HG02571 (cell line): ENCODE measurements around the gene KIRREL3.

Source experiments
- ATAC-seq: cut with Tn5 transposase; IDR thresholded peaks from one replicate; pipeline ENCODE4 v1.9.1; 2021; ENCODE audit warnings: mild to moderate bottlenecking, moderate library complexity; ENCODE audit not compliant: unreplicated experiment

Gene KIRREL3

DNA sequence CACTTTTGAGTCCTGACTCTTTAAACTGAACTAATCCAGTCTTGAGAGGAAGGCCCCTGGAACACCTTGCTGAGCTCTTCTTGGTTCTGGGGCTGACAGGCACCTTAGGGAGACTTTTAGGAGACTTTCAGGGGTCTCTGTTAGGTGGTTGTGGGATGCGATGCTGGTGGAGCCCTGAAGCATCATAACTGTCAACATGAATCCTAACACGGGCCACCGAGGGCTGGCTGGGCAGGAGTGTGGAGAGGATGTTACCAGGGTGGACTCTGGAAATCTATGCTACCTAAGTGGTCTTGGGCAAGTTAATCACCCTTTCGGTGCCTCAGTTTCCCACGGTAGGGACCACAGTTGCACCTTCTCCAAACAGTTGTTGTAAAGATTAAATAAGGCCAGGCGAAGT is 538.6 kb downstream of the KIRREL3 start:
- no peak for ATAC-seq

DNA sequence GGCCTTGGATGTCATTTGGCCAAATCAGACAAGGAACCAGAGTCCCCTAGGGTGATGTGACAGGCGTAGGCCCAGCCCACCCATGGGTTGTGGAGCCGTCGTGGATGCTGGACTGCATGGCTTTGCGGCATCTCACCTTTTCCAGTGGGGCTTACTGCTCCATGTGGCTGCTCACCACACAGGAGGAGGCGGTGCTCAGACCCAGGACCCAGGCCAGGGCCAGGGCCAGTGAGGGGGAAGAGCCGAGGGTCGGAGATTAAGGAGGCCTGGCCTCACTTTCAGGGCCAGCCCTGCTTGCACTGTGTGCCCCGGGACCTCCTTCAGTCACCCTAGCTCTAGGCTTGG is 539.5 kb downstream of the KIRREL3 start:
- ATAC-seq = no peak

DNA sequence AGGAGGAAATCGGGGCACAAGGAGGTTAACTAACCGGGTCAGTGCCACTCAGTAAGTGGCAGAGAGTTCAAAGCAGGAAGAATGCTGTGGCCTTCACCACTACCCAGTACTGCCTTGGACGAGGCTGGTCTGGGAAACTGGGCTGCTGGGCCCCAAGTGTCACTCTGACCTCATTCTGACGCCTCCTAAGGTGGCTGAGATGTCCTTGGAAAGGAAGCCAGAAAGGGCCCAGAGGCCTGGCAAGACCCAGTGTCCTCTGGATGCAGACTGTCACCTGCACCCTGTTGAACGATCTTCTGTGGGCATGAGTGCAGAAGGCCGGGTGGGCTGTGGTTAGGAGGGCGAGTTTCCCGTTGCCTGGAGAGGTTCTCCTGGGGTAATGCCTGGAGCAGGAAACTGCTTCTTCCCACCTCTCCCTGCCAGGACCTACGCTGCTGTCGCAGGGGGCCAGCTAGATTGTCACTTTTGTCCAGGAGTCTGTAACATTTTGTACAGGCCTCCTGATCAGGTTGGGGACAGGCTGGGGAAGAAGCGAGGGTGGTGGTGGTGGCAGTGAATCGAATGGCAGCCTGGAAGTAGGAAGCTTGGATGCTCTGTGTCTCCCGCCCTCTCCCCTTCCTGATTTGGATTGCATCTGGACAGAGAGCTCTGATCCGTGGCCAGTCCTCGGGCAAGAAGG is 540.0 kb downstream of the KIRREL3 start:
- ATAC-seq = no peak

DNA sequence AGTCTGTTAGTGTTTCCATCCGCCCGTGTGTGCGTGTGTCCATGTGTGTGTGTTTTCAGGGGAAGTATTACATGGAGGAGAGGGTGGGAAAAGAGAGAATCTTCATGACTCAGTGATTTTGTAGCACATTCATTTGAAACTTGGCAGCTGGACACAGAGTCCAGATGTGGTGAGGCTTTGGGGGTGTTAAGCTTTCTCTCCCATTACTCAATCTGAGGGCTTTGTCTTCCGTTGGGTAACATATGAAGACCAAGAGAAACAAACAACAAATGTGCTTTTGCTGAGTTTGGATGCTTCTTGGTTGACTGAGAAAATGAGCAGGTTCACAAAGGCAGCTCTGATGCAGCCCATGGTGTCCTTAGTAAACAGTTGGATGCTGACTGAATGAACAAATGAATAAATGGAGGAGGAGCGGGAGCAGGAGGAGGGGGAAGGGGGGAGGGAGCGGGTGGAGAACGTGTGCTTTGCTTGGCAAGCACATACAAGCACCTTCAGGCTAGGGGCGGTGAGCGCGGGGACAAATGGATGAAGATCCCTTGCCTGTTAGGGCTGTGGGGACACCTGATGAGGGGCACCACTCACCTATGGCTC is 540.8 kb downstream of the KIRREL3 start:
- ATAC-seq = no peak

DNA sequence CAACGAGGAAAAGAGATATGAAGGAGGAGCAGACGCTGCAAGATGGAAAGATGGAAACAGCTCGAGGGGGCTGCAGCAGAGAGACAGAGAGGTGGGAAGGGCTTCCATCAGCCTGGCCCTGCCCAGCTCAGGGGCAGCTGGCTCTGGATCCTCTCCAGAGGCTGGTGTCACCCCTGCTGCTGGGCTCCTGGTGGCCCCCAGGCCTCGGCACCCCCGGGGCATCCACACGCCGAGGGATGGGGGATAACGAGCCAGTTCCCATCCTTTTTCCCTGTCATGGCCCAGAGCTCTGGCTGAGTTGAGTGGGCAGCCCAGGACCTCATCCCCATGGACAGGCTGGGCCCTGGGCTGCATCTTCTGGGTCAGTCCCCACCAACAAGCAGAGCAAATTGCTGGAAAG is 542.8 kb downstream of the KIRREL3 start:
- no peak for ATAC-seq

DNA sequence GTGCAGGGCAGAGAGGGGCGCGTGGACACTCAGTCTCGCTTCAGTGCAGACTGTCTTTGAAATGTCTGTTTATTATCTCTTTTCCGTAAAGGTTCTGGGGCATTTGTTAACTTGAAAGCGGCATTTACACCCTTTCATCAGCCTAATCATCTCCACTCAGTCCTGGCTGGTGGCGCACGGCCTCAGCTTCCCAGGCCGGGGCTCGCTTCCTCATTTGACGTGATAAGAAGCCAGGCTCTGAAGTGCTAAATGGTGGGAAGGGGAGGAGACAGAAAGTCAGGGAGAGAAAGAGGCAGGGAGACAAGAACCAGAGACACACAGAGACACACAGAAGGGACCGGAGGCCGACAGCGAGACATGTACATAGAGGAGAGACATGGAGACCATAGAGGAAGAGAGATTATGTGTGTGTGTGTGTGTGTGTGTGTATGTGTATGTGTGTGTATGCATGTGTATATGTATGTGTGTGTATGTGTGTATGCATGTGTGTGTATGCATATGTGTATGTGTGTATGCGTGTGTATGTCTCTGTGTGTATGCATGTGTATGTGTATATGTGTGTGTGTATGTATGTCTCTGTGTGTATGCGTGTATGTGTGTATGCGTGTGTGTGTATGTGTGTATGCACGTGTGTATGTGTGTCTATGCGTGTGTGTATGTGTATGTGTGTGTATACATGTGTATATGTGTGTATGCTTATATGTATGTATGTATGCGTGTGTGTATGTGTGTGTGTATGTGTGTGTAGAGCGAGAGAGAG is 543.6 kb downstream of the KIRREL3 start:
- no peak for ATAC-seq

DNA sequence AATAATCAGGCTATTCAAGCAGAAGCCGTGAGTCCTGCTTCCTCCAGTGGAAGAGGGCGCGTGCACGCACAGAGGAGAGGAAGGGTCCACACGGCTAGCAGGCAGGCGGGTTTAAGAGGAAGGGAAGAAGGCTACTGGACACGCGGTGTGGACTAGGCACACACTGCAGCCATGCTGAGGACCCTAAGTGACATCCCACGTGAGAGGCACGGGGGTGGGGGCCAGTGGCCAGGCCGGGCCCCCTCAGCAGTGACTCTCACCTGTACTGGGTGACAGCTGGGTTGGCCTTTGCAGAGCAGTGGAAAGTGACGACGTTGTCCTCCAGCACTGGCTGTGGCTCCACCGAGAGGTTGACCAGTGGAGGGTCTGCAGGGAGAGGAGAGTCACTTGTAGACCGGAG is 544.5 kb downstream of the KIRREL3 start:
- no peak for ATAC-seq

DNA sequence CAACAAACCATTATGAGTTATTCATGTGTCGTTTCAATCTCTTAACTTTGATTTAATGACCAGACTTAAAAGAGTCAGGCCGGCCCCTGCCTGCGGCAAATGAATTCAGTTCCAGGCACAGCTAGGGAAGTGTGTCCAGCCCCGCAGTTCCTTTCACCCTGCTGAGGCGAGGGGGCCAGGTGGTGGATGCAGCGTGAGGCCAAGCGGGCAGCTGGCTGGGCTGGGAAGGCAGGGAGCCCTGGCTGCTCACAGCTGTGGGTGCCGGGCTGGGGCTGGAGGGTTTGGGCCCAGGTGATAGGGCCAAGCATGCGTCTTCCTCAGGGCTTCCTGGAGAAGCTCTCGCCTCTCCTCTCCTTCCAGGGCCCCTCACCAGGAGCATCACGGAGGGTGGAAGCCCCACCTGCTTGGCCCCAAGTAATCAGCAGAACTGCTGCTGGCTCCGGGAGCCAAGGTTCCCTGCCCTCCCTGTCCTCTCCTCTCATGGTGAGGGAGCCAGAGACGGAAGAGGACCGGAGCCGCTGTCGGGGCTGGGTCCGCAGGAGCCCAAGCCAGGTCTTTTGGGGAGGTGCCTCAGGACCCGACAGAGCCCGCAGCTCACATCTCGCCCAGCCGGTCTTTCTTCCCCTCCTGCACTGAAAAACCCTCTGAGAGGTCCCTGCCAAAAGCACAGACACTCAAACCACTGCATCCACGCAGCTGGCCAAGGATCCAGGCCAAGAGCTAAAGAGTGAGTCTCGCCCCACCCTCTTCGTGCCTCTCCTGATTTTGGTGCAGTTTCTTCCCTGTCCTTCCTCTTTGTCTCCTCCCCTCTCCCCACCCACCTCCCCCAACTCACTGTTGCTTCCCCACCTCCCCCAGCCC is 548.1 kb downstream of the KIRREL3 start:
- ATAC-seq = no peak

DNA sequence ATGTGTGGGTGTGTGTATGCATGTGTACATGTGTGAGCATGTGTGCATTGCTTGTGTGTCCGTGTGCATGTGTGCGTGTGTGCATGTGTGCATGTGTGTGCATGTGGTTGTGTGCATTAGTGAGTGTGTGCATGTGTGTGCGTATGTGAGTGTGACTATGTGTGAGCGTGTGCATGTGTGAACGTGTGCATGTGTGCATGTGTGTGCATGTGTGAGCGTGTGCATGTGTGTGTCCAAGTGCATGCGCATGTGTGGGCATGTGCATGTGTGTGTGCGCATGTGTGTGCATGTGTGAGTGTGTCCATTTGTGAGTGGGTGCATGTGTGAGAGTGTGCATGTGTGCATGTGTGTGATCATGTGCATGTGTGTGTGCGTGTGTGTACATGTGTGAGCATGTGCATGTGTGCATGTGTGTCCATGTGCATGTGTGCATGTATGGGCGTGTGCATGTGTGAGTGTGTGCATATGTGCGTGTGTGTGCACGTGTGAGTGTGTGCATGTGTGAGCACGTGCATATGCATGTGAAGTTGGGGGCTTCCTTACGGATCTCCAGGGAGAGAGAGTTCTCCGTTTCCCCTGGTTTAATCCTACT is 549.3 kb downstream of the KIRREL3 start:
- ATAC-seq = no peak

DNA sequence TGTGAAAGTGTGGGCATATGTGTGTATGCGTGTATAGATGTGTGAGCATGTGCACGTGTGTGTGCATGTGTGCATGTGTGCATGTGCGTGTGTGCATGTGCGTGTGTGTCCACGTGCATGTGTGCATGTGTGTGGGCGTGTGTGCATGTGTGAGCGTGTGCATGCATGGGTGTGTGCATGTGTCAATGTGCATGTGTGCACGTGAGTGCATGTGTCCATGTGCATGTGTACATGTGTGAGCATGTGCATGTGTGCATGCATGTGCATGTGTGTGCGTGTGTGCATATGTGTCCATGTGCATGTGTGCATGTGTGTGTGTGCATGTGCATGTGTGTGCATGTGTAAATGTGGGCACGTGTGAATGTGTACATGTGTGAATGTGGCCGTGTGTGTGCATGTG is 549.8 kb downstream of the KIRREL3 start:
- ATAC-seq = no peak

DNA sequence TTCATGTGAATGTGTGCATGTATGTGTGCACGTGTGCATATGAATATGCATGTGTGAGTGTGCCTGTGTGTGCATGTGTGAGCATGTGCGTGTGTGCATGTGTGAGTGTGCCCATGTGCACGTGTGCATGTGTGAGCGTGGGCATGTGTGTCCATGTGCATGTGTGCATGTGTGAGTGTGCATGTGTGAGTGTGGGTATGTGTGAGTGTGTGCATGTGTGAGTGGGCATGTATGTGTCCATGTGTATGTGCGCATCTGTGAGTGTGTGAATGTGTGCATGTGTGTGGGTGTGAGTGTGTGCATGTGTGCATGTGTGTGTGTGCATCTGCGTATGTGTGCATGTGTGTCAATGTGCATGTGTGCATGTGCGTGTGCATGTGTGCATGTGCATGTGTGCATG is 550.4 kb downstream of the KIRREL3 start:
- no peak for ATAC-seq

DNA sequence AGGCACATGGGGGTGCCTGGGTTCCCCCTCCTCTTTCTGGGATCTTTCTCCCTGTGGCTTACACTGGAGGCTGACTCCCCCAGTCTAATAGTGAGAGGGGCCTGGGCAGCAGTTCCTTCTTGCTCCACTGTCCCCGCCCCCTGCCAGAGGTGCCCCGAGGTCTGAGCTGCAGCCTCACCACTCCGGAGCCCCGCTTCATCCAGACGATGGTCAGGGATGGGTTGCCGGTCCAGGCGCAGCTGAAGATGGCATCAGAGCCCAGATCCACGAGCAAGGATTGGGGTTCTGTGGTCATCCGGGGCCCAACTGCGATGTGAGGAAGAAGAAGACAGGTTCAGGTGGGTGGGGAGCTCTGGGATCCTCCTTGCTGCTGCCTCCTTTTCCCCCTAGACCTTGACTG is 554.0 kb downstream of the KIRREL3 start:
- ATAC-seq = no peak

DNA sequence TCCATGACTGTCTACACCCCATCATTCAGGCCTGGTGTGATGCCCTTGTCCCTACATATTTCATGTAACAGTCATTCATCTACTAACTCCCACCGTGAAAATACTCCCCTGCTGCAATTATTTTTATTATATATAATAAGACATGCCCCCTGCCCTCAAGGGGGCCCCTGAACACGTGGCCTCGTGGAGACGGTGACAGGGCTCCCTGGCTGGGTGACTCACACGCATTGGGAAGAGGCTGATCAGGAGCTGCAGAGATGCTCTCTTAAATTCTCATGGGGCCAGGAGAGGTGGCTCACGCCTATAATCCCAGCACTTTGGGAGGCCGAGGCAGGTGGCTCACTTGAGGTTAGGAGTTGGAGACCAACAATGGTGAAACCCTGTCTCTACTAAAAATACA is 556.5 kb downstream of the KIRREL3 start:
- ATAC-seq = no peak

DNA sequence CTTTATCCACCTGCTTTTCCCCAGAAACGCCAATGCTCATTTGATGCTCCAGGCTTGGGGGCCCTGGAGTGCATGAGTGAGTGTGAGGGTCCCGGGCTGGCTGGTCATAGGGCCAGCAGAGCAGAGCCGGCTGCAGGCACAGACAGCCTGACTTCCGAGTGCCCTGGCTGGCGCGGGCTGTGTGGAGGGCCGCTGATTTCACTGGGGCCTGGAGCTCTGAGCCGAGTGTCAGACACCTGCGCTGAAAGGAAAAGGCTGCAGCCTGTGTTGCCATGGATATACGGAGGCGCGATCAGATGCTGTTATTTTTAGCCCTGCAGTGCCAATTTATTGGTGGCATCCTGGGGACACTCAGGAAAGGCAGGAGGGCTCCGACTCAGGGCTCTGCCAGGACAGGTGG is 557.5 kb downstream of the KIRREL3 start:
- ATAC-seq = no peak

DNA sequence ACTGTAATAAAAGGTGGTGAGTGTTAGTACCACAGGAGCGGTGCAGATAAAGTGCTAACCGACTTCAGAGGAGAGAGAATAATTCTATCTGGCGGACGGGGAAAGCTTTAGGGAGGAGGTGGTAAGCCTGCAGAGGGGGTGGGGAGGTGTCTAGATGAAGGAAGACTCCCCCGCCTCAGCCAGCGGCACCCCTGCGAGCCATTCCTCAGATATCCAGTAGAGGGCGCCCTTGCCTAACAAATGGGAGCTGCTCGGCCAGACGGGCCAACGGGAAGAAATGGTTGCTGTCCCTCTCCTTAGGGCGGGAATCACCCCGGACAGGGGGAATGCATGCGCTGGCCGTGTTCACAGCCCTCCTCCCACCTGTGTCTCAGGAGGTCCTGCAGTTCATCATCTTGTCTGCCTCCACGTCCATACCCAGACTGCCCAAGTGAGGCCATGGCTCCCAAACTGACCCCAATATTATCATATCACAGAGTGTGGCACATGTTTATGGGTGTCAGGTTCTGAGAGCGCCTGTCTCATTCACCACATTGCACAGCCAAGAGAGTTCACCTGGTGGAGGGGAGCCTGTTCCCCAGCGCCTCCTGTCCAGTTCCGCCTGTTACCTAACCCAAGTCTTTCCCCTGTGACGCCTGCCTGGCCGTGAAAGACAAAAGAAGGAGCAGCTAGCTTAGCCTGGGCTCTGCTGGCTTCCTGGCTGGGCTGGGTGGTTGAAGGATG is 559.6 kb downstream of the KIRREL3 start:
- no peak for ATAC-seq

DNA sequence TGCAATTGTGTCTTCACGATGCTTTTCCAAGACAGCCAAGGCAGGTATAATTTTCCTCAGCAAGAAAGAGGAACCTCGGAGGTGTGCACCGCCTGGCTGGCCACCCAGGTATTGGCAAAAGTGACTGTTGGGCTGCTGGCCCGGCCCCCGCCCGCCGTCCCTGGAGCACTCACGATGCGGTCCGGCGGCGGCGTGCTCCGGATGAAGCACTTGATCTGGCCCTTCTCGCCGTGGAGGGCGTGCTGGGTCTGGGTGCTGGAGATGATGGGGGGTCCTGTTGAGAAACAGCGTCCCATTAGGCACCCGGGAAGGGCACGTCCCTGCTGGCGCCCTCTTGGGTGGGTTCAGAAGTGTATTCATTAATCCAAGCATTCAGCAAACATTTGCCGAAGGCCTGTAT is 560.3 kb downstream of the KIRREL3 start:
- ATAC-seq = no peak

DNA sequence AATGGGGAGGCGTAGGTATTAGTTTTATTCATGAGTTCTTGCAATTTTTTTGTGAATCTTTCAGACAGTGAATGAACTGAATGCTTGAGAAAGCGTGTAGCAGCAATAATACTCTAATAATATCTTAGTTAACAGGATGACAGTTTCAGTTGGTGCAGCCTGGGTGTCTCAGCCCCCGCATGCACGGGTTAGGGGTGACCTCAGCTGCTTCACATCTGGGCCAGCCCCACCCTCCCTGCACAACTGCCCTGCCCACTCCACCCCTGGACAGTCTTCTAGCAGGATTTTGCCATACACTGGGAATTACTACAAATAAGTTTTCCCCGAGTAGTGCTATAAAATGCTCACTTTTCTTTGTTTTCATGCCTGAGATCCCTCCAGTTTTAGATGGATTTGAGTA is 561.9 kb downstream of the KIRREL3 start:
- ATAC-seq = no peak

DNA sequence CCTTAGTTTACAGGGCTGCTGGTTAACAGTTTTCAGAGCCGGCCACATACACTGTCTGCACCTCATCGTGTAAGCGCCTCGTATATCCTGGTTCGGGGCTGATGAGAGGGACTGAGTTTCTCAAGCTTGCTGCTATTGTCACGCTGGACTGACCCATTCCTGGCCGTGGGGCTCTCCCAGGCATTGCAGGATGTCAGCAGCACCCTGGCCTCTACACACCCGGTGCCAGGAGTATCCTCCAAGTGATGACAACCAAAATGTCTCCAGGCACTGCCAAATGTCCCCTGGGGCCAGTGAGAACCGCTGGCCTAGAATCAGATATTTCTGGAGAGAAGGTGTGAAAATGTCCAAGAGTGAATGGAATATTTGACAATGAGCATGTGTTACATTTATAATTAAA is 562.3 kb downstream of the KIRREL3 start:
- ATAC-seq = no peak

DNA sequence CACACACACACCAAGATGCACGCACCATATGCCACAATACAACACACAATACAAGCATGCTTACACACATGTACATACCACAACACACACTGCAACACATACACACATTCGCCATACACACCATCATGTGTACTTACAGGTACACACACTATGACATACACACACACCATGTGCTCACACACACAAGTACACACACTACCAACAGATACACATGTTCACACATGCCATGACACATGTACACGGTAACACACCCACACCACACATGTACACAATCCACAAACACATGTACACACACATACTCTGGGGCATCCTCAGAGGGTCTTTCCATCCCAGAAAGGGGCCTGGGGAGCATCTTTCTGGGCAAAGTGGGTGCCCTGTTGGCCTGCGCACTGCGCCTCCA is 562.8 kb downstream of the KIRREL3 start:
- ATAC-seq = no peak

DNA sequence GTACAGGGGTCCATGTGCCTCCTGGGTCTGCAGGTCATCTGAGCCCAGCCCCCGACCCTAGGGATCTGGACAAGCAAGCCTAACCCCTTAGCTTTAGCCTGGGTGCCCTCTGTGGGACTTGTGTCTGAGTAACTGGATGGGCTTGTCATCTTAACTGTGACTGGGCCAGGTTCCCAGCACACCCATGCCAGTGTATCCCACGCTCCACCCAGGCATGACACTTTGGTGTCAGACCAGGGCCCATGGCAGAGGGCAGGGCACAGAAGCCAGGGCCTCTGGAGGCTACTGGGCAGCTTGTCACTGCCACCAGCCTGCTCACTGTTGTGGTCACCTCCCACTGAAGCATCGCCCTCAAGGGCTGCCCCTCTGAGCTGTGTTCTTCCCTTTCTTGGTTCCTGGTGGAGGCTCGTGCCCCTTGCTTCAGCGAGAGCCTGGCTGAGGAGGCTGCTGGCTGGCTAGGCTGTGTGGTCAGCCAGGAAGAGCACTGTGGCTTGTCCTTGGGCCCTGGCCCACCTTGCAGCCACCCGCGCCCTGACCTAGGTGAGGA is 564.3 kb downstream of the KIRREL3 start:
- no peak for ATAC-seq
